Hematopoietic multipotent progenitor cell treated with erythropoietin and hydrocortisone succinate and interleukin-3 and kit ligand, for 8 days (in vitro differentiated cells): ENCODE data around the gene ARHGAP45.
"Not testable (repeated sequence)": the region's sequence is repeated elsewhere in the genome, so short reads cannot be mapped to it uniquely, and the experiment has no call there.

Source experiments
- DNase-seq: peaks from one replicate; pipeline ENCODE4 v3.0.0-alpha.2; 2015

The ARHGAP45 gene, protein sequence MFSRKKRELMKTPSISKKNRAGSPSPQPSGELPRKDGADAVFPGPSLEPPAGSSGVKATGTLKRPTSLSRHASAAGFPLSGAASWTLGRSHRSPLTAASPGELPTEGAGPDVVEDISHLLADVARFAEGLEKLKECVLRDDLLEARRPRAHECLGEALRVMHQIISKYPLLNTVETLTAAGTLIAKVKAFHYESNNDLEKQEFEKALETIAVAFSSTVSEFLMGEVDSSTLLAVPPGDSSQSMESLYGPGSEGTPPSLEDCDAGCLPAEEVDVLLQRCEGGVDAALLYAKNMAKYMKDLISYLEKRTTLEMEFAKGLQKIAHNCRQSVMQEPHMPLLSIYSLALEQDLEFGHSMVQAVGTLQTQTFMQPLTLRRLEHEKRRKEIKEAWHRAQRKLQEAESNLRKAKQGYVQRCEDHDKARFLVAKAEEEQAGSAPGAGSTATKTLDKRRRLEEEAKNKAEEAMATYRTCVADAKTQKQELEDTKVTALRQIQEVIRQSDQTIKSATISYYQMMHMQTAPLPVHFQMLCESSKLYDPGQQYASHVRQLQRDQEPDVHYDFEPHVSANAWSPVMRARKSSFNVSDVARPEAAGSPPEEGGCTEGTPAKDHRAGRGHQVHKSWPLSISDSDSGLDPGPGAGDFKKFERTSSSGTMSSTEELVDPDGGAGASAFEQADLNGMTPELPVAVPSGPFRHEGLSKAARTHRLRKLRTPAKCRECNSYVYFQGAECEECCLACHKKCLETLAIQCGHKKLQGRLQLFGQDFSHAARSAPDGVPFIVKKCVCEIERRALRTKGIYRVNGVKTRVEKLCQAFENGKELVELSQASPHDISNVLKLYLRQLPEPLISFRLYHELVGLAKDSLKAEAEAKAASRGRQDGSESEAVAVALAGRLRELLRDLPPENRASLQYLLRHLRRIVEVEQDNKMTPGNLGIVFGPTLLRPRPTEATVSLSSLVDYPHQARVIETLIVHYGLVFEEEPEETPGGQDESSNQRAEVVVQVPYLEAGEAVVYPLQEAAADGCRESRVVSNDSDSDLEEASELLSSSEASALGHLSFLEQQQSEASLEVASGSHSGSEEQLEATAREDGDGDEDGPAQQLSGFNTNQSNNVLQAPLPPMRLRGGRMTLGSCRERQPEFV

DNA sequence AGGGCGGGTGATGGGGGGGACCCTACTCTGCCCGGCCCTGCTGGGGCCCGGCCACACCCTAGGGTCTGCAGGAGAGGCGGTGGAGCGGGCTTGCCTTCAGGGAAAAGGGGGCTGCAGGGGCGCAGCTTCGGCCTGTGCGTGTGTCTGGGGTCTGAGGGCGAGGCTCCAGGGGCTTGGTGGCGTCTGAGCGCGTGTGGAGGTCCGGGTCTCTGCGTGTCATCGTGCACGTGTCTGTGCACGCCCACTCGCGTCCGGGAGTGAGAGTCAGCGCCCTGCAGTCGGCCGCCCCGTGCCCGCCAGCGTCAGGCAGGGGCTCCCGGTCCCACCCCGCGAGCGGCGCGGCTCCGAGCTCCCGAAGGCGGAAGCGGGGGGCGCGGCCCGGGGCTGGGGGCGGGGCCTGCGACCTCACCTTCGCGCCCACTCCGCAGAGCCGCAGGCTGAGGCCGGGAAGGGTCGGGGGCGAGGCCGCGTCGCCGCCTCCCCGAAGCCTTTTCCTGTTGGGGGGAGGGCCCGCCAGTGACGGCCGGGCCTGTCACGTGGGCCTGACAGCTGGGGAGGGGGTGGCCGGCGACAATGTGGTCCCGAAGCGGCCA lies at the start of gene ARHGAP45:
TSS of gene ARHGAP45 (plus strand) at position 420 of the 593 bp plus-strand sequence. CDS start 239 bp downstream, outside the sequence.
- peak; percentile 40 for DNase-seq

GRCh38 chr19:1017906-1018305 lies 49.1 kb upstream of the ARHGAP45 start:
- DNase-seq: no peak

- peak; percentile 74 for DNase-seq
Measured at GRCh38 chr19:1018393-1018792, 48.6 kb upstream of the ARHGAP45 start.

DNA sequence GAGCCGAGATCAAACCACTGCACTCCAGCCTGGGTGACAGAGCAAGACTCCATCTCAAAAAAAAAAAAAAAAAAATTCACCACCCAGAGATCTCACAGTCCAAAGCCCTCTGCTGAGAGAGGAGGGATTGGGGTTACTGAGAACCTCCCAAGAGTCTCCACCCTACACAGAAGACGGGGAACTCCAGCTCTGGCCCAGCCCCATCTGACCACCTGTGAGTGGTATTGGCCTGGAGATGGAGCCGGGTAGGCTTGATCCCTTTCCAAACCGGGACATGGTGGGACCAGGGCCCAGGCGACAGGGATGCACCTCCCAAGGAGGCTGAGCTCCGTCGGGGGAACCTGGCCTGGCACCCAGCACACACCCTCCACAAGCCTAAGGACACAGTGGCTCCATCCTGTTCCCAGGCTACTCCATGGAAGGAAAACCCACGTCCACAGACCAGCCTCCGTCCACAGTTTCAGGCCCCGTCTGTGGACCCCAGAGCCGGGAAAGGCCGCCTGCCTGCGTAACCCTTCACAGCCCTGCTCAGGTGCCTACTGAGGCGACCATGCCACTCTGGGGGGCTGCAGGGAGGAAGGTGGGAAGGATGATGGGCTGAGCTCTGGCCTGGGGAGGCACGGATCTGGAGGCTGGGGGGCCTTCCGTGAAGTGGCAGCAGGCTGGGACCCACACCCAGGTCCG lies 47.9 kb upstream of the ARHGAP45 start:
- DNase-seq: no peak

DNA sequence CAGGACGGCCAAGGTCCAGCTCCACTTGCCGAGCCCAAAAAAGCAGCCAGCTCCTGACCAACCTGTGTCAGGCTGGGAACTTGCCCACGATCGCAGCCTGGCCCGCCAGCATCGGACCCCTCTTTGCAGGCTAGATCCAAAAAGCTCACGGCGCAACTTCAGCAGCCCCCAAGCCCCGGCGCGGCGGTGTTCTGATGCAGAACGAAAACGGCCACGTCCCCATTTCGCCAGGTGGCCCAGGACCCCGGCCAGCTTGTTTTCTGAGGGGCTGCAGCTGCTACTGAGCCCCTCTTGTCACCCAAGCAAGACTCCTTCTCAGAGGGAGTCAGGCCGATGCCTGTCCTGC lies 47.4 kb upstream of the ARHGAP45 start:
- no peak for DNase-seq

- DNase-seq: no peak
Measured at GRCh38 chr19:1019980-1020867, 46.7 kb upstream of the ARHGAP45 start.

DNA sequence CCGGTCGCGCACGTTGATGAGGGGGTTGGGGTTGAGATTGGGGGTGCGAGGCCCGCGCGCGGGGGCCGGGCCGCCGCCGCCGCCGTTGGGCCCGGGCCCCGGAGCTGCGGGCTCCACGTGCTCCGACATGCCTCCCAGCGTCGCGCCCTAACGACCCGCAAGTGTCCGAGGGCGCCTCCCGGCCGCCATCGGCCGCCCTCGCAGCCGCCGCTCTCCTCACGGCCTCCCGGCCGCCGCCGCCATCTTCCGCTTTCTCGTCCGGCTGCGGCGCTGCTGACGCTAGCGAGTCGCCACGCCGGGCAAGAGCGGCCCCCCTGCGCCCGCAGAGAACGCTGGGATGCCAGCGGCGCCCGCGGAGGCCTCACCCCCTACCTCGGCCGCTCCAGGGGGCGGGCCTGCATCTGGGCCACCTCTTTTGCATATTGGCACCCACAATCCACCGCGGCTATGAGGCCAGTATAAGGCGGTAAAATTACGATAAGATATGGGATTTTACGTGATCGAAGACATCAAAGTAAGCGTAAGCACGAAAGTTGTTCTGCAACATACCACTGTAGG lies 46.0 kb upstream of the ARHGAP45 start, which contains the start of gene TMEM259:
TSS of gene TMEM259 (minus strand) at position 256 of the 558 bp plus-strand sequence. CDS start at position 129, 127 bp downstream.
- DNase-seq: peak; percentile 97

- DNase-seq: not testable (repeated sequence)
Measured at GRCh38 chr19:1023883-1024188, 43.1 kb upstream of the ARHGAP45 start.

GRCh38 chr19:1025080-1025479 lies 41.9 kb upstream of the ARHGAP45 start:
- not testable (repeated sequence) for DNase-seq

DNA sequence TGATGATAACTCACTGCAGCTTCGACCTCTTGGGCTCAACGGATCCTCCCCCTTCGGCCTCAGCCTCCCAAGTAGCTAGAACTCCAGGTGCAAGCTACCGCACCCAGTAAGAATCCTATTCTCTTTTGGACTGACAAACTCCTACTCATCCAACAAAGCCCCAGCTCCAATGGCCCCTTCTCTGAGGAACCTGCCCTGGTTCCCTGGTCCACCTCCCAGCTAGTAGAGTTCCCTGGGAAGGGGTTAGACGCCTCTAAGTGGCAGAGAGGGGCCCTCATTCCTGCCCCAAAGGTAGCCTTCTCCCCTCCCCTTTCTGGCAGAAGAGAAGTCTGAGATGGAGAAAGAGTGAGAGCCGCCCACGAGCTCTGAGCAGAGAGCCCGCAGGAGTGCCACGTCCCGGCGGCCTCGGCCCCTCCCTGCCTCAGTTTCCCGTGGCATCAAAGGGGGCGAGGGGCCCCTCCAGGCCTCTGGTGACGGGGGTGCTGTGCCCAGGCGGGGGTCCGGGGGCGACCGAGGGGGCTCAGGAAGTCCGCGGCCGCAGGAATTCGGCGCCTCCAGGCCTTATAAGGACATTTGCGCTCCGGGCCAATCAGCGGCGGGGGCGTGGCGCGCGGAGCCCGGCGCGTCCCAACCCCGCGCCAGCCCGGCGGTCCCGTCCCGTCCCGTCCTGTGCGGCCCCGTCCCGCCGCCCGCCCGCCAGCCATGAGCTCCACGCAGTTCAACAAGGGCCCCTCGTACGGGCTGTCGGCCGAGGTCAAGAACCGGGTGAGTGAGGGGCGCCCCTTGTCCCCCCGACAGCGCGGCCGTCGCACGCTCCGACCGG lies 40.8 kb upstream of the ARHGAP45 start, which contains the start of gene CNN2:
TSS of gene CNN2 (plus strand) at position 649 of the 823 bp plus-strand sequence. CDS start at position 703, 54 bp downstream.
- DNase-seq: peak; percentile 62

GRCh38 chr19:1026783-1027649 lies 40.0 kb upstream of the ARHGAP45 start:
- peak; percentile 45 for DNase-seq

DNA sequence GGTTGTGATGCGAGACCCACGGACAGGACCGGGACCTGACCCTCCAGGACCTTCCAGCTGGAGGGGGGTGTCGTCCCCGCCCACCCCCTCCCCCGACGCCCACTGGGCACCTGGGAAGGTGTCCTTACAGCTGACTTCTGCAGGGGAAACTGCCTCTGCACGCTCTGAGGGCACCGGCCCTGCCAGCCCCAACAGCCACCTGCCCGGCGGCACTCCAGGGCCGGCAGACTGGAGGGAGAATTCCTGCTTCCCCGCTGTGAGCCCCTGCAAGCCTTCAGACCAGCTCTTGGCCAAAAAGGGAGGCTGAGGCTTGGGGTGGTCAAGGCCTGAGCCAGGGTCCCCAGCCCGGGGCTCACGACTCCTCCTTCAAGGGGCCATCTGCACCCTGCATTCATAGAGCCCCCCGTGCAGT lies 39.3 kb upstream of the ARHGAP45 start:
- DNase-seq: no peak

DNA sequence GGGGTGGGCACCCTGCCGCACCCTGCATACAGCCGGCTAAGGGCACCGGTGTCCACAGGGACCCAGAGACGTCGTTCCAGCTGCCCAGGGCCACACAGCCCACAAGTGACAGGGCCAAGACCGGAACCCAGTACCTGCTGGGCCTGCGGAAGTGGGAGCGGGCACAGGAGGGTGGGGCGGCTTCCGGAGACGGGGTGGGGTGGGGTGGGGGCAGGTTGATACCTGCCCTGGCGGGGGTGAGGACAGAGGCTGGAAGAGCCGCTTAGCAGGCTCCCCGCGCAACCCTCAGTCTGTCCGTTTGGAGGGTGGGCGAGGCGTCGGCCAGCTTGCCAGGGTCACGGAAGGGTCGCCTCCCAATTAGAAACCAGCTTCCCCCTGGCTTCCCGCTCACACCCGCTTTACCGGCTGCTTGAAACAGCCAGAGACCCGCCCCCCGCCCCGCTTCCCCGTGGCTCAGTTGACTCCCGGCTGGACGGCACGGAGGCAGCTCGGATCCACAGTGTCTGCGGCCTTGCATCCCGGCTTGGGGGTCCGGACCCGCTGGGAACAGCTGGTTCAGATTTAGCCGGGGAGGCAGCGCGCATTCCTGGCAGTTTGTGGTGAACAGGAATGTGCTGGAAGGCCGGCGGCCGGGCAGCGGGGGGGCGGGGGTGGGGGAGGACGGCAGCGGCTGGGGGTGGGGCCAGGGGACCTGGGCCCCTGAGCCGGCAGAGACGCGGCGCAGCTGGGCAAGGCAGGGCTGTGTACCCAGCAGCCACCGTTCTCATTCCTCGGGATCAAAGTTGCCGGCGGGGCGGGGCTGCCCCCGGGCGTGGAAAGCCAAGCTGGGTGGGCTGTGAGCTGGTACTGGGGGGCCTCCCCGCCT lies 38.7 kb upstream of the ARHGAP45 start:
- DNase-seq: peak; percentile 23

DNA sequence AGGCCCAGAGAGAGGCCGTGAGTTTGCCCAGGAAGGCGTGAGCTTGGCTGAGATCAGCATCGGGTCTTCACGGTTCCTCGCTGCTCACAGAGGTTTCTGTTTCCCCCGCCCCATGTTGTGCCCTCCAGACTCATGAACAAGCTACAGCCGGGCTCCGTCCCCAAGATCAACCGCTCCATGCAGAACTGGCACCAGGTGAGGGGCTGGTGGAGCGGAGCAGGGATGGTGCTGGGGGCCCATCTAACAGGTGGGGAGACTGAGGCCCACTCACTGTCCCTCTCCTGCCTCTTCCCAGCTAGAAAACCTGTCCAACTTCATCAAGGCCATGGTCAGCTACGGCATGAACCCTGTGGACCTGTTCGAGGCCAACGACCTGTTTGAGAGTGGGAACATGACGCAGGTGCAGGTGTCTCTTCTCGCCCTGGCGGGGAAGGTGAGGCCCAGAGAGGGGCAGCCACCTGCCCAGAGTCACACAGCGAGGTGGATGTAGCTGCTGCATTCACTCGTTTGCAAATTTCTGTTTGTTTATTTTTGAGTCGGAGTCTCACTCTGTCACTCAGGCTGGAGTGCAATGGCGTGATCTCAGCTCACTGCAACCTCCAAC lies 34.6 kb upstream of the ARHGAP45 start:
- DNase-seq: no peak

DNA sequence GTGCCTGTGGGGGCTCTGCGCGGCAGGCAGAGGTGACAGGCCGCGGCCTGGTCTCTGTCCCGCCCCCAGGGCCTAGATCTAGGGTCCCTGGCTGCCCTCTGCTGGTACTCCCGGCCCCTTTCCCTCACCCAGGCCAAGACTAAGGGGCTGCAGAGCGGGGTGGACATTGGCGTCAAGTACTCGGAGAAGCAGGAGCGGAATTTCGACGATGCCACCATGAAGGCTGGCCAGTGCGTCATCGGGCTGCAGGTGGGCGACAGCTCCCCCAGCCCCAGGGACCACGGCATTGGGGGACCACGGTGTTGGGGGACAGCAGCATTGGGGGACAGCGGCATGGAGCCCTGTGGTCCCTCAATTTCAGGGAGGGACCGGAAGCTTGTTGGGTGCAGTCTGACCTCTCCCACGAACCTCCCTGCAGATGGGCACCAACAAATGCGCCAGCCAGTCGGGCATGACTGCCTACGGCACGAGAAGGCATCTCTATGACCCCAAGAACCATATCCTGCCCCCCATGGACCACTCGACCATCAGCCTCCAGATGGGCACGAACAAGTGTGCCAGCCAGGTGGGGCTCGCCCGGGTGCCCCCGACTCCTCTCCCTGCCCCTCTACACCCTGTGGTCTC lies 30.9 kb upstream of the ARHGAP45 start:
- DNase-seq: no peak

- no peak for DNase-seq
Measured at GRCh38 chr19:1037621-1038064, 29.3 kb upstream of the ARHGAP45 start.
